GM21381 (cell line): Measurements from ENCODE around the gene CCDC158.
"Not testable (repeated sequence)": the region's sequence is repeated elsewhere in the genome, so short reads cannot be mapped to it uniquely, and the experiment has no call there.

Source experiments
- ATAC-seq: cut with Tn5 transposase; IDR thresholded peaks from one replicate; pipeline ENCODE4 v1.9.1; 2021; ENCODE audit warnings: mild to moderate bottlenecking, moderate library complexity; ENCODE audit not compliant: unreplicated experiment

The CCDC158 gene

DNA sequence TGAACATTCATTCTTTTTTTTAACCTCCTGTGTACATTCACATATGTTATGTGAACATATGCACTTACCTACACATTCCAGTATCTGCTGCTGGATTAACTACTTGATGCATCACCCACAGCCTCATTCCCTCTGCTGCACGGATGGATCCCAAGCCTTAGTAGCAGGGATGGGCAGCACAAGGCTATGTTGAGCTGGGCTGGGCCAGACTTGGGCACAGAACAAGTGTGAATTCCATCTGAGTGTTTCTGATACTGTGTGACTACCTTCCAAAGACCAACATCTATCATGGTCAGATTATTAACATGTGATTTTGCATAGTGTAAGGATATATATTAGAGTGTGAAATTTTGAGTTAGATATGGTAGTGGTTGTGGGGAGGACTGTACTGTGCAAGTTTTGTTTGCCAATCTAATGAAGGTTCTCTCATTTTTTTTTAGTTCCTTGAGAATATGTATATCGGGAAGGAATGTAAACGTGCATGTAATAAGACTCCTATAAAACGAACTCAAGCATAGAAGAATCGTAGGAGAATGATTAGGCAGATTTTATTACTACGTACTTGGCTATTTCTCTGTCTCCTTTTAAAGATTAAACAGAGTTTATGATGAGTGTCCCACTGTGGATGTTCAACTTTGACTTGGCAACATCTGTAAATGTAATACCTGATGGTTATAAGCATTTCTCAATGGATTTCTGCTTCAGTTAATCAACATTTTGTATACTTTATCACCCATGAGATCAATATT, 137.8 kb downstream of the CCDC158 start:
- no peak for ATAC-seq

DNA sequence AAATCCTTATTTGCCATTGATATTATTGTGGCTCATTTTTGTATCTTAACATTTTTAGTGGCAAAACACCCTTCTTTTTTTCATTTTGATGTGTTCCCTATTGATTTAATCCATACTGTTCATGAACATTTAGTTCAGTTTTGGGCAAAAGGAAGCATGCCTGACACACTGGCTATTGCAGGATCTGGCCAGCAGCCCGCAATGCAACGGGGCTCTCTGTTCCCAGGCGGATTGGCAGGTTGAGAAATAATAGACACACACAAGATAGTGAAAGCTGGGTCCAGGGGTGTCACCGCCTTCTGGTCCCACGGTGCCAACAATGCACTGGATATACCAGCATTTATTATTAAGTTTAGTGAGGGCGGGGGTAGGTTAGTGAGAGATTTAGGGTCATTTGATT, 139.3 kb downstream of the CCDC158 start:
- not testable (repeated sequence) for ATAC-seq

DNA sequence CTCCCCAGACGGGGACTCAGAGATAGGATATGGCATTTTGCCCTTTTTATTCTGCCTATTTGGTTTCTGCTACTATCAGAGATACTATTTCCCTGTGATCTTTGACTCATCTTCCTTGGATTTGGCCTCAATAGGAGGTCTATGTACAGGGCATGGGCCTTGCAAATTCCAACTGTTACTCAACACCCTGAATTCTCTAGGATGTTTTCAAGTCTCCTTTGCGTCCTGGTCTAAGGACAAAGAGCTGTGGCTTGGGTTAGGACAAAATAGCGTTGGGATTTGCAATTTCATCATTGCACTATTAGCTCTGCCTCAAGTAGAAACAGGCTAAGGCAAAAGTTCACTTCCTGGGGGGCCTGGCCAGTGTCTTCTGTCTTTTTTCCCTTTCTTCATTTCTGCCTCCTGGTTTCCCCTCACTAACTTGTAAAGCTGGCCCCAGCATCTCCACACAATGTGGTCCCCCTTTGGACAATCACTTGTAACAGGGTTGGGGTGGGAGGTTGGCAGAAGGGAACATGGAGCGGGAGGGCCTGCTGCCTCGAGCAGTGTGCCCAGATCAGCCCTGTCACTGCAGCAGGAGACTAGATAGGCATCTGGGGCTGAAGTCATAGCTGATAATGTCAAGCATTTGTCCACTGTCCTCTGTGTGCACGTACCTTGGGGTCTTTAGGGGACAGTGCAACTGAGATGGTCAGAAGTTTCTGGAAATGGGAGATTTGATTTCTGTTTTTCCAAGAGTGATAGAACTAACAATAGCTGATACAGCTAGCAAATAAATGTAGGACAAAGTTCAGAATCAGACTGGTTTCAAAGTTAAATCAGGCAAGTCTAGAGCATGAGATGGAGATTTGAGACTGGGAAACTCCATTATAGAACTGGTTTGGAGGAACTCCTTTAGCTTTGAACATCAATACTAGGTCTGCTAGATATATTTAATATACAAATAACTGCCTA, 140.2 kb downstream of the CCDC158 start:
- ATAC-seq, result no peak

DNA sequence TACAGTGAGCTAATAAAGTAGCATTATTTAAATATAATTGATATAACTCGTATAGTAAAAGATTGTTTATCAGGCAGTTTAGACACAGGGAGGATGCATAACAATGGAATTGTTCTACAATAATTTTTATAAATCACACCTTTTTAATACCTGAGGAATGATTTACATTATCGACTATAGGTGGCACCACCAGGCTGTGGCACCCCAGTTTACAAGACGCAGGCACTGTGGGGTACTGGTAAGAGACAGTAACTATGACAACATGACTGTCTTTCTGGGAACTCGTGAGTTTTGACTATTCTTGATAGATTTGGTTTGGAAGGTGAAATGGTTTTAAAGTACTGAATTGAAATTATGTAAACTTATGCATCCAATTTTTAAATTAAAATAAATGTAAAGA, 141.5 kb downstream of the CCDC158 start:
- no peak for ATAC-seq

DNA sequence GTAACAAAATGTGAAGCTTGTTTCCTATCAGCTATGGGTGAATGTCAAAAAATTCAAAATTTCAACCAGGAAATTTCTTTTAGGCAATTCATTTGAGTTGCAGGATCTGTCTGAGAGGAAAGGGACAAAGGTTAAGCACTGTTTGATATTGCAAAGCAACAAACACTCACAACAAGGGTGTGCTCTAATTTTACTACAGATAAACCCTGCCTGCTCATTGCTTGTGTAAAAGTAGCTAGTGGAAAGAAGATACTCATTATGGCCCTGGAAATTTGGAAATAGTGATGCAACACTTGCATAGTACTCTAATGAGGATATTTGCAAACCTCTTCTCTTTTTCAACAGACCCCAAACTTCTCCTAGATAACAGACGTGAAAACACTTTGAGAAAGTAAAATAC, 142.4 kb downstream of the CCDC158 start:
- ATAC-seq, result no peak

DNA sequence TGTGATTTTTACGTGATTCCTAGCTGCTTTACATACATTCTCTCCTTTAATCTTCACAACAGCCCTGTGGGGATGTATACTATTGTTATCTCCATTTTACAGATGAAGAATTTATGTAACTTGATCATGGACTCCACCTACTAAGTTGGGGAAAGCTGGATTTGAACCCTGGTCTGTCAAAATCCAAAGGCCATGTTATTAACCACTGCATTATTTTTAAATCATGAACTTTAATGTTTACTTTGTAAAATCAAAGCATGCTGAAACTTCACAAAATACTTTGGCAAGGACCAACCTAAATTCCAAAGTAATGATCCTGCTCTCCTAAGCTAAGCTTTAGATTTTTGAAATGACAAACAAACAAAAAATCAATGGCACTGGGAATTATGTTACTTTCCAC, 143.3 kb downstream of the CCDC158 start:
- ATAC-seq, result no peak

DNA sequence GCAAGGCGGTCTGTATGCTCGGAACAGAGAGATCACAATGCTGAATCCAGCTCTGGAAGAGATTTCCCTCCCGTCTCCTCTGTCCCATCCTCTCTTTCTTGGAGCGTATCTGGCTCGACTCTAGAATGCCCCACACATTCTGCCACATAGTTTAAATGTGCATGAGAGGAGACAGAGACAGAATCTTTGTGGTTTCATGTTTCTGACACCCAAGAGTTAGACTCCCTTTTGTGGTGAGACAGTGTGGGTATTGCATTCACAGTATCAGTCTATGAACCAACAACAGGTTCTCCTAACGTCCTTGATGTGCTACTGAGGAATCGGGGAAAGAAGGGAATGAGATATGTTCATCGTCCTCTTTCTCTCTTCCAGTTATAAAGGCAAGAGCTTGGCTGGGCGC, 144.1 kb downstream of the CCDC158 start:
- no peak for ATAC-seq

DNA sequence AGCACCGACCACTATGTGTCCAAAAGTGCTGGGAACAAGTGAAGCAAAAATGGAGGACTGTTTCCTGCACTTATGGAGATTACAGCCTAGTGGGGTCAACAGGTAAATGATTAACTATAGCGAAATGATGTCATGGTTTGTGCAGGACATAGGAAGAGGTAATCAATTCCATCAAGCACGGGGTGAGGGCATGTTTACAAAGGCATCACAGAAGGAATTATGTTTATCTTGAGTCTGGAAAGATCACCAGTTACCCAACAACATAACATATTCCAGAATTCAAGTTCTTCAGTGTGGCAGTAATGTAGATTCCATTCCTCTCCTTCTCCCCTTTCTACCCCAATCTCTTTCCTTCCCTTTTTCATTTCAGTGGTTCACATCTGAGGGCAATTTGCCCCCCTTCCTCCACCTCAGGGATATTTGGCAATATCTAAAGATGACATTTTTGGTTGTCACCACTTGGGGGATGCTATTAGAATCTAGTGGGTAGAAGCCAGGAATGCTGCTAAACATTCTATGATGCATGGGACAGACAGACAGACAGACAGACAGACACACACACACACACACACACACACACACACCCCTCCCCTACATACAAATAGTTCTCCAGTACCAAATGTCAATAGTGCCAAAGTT, 145.3 kb downstream of the CCDC158 start:
- no peak for ATAC-seq

DNA sequence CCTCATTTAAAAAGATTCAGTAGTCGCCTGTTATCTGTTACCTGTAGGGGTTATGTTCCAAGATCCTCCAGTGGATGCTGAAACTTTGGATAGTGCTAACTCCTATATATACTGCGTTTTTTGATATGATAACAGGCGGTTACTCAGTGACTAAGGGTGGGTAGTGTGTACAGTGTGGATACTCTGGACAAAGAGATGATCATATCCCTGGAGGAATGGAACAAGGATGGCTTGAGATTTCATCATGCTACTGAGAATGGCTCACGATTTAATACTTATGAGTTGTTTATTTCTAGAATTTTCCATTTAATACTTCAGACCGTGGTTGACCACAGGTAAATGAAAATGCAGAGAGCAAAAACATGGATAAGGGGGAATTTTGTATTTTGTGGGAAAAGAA, 147.9 kb downstream of the CCDC158 start:
- ATAC-seq, result no peak

DNA sequence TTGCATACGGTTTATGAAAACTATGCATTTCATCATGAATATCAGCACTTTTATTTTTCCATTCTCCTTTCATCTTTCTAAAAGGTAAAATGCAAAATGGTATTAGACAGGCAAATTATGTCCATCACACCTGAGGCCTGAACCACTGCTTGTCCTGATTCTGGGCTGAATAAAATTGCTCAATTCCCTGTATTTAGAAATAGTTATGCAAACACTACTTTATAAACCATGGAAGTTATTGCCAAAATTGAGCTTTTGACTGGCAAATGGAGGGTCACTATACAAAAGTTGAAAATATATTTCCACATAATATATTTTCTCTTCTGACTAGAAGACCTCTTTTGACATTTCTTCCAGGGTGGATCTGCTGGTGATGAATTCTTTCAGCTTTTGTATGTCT, 148.4 kb downstream of the CCDC158 start:
- ATAC-seq, result no peak

DNA sequence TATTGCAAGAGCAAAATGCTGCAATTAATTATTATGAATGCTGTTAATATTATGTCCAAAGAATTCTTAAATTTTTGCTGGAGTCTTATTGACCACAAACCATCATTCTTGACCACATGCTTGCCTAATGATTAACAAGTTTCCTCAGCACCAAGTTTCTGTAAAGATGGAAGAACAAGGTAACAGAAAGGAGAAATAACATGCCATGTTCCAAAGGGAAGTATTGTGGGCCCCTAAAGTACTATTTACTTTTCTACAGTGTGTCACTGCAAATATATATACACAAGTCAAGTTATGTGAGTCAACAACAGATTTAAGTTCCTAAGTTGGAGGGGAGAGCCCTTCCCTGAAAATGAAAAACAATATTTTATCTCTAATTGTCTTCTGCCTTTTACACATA, 148.9 kb downstream of the CCDC158 start:
- no peak for ATAC-seq

DNA sequence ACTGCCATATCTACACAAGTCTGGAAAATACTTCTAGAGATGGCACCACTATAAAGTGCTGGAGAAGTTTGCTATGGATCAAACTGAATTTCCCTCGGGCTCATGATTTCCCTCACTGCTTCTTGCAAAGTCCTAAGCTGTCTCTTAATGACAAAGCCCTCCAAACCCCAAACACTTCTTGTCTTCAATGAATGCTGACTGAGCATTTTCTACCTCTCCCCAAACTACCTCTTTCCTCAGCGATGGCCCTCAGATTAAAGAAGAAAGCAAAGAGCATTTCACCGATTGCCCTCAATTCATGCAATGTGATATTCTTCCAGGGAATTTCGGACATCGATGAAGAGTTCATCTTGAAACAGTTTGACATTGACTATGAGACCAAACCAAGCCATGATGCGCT, 149.7 kb downstream of the CCDC158 start:
- no peak for ATAC-seq

DNA sequence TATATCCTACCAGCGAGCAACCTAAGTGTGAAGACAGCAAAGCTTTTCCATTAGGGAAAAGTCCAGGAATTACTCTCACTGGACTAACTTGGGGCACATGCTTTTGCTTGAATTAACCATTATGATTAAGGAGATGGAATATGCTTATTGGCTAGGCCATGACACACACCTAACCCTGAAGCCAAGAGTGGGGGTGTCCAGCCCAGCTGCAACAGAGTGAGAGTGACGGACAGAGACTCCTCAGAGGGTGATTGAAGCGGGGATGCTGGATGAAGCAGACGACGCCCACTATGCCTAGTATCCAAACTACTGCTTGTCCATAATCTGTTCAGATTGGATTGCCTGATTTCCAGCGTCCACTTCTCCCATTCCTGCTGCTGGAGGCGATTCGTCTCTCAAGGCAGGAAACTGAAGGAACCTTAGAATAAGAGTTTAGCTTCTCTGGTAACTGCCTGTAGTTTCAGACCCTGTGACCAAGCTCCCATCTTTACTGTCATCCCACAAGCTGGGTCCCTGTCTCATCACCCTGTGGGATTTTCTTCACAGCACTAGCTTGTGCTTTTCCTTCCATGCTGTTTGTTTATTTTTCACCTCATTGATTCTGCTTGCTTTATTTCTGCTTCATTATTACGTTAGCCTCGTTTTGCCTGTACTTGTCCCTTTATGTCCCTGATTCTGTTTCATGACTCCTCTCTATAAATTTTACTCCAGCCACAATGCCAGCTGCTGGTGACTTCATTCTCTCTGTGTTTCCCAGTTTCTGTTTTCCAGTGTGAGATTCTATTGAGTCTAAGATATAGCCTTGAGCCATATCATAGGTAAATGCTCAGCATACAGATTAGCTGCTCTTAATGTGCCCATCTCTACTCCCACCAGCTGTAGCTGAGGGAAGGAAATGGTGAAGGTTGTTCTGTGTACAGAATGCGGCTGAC, 150.4 kb downstream of the CCDC158 start:
- no peak for ATAC-seq

DNA sequence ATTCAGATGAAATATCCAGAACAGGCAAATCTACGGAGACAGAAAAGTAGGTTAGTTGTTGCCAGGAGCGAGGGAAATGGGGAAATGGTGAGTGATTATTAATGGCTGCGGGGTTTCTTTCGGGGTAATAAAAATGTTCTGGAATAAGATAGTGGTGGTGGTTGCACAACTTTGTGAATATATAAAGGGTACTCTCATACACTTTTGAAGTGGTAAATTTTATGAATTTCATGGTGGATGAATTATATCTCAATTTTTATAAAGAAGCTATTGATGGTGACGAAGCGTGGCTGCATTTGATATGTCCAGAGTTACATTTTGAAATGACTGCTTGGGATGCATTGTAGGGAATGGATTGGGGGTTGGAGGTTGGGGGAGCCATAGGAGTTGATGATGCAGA, 153.1 kb downstream of the CCDC158 start:
- ATAC-seq, result no peak

DNA sequence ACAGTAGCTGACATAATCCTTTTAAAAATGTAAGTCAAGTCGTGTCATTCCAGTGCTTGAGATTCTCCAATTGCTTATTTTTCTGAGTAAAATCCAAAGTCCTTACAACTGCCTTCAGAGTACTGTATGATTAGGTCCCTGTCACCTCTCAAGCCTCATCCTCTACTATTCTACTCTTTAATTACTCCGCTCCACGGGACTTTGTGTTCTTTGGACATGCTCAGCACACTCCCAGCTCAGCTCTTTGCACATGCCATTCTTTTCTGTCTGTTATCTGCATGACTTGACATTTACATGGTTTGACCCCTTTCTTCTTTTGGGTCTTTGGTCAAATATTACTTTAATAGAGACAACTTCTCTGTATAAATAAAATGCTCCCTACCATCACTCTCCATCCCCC, 154.3 kb downstream of the CCDC158 start:
- no peak for ATAC-seq

DNA sequence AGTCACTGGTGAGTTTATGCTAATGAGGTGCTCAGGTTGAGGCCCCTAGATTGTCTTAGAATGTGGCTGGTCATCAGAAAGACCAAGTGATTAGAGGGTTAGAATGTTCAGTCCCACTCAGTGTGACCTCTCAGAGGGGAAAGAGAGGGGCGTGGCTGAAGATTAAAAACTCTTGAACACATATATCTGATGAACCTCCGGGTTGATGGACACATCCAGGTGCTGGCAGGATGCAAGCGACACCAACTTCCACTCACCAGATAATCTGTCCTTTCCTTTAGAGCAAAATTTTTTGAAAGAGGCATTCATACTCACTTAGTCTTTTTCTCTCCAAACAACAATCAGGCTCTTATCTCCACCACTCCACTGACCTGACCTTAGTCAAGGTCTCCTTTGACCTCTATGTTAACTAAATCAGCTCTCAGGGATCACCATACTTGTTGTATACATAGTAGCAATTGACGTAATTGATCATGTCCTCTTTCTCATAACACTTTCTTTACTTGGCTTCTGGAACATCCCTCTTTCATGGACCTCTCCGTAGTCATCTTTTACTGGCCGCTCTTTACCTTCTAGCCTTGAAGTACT, 155.2 kb downstream of the CCDC158 start:
- ATAC-seq, result no peak
